Mucosa of stomach (tissue), 1 donor: Measurements from ENCODE around the gene POU5F1.
A peak's percentile ranks its signal among the peaks of the same experiment; 100 is the strongest.

Experiments used
- H3K27me3 ChIP-seq: one replicate; pipeline ENCODE4 v1.7.0; 2013; ENCODE audit warnings: mild to moderate bottlenecking, low read length; ENCODE audit not compliant: control insufficient read depth, insufficient read depth
- H3K36me3 ChIP-seq: one replicate; pipeline ENCODE4 v1.7.0; 2013; ENCODE audit warnings: low read length; ENCODE audit not compliant: control insufficient read depth, insufficient read depth
- H3K4me1 ChIP-seq: one replicate; pipeline ENCODE4 v1.7.0; 2013; ENCODE audit warnings: mild to moderate bottlenecking, low read length; ENCODE audit not compliant: control insufficient read depth, insufficient read depth
- H3K4me3 ChIP-seq: one replicate; pipeline ENCODE4 v1.7.0; 2013; ENCODE audit warnings: low read length
- H3K9ac ChIP-seq: one replicate; pipeline ENCODE4 v1.7.0; 2013; ENCODE audit warnings: mild to moderate bottlenecking, low read length, moderate library complexity
- H3K9me3 ChIP-seq: one replicate; pipeline ENCODE4 v1.7.0; 2013; ENCODE audit warnings: mild to moderate bottlenecking, low read length, moderate library complexity; ENCODE audit not compliant: control insufficient read depth
- donor health status: Pancreatic carcinoma.

The POU5F1 gene

DNA sequence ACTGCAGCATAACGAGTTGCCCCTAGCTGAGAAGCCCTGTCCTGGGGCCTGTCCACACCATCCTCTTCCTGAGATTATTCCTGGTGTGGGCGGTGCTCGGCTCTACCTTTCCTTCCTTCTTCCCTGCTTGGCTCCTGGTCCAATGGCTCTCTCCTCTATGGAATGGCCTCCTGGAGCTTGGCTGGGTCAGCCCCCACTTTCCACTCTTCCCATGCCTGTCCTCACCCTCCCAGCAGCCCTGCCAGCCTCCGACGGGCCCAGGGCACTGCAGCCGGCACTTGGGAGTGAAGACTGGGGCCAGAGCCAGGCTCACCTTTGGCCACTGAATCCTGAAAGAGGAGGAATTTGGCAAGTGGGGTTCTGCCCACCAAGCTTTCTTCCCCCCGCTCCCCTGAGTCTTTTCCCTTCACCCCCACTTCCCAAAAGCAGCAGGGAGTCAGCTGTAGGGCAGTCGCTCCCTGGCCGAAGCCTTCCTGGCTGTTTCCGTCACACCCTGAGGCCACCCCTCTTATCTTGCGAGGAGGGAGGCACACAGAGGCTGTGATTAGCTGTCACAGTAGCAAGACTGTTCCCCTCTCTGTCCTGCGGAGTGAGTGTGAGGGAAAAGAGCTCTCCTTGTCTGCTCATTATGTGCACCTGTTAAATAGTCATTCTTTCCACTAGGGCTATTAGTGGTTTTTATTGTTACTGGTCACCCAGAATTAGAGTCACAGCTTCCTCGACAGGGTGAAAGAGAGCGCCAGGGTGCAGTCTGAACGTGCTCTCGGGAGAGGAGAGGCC, 43.9 kb downstream of the POU5F1 start:
- Histone ChIP-seq H3K4me1 (peaks cover 38% of the 10 kb centered on the region), H3K4me3 (no peak overlapping the region)

GRCh38 chr6:31125586-31126363, 44.7 kb downstream of the POU5F1 start:
- Histone ChIP-seq H3K27me3 (no peaks in the 10 kb centered on the region), H3K4me1 (peaks cover 38% of the 10 kb centered on the region), H3K9ac (peak overlapping the region; percentile 38)

More for the DNA sequence above, 43.9 kb downstream of the POU5F1 start:
- no peaks in the 10 kb centered on the region for H3K9me3 ChIP-seq
- peak overlapping the region; percentile 38 for H3K9ac ChIP-seq
- peaks cover 4% of the 10 kb centered on the region for H3K36me3 ChIP-seq
- H3K27me3 ChIP-seq, result no peaks in the 10 kb centered on the region

GRCh38 chr6:31125162-31125561, 45.3 kb downstream of the POU5F1 start:
- peaks cover 4% of the 10 kb centered on the region for H3K36me3 ChIP-seq
- H3K9ac ChIP-seq, result no peak overlapping the region
- no peaks in the 10 kb centered on the region for H3K27me3 ChIP-seq
- peaks cover 38% of the 10 kb centered on the region for H3K4me1 ChIP-seq
- H3K9me3 ChIP-seq, result no peaks in the 10 kb centered on the region
- H3K4me3 ChIP-seq, result no peak overlapping the region

More at GRCh38 chr6:31125586-31126363, 44.7 kb downstream of the POU5F1 start:
- H3K9me3 ChIP-seq, result no peaks in the 10 kb centered on the region
- peaks cover 4% of the 10 kb centered on the region for H3K36me3 ChIP-seq
- no peak overlapping the region for H3K4me3 ChIP-seq

GRCh38 chr6:31122791-31123706, 47.4 kb downstream of the POU5F1 start:
- H3K36me3 ChIP-seq, result peaks cover 4% of the 10 kb centered on the region
- H3K4me3 ChIP-seq, result no peak overlapping the region
- no peak overlapping the region for H3K9ac ChIP-seq
- H3K27me3 ChIP-seq, result no peaks in the 10 kb centered on the region
- H3K9me3 ChIP-seq, result no peaks in the 10 kb centered on the region
- H3K4me1 ChIP-seq, result peaks cover 38% of the 10 kb centered on the region

DNA sequence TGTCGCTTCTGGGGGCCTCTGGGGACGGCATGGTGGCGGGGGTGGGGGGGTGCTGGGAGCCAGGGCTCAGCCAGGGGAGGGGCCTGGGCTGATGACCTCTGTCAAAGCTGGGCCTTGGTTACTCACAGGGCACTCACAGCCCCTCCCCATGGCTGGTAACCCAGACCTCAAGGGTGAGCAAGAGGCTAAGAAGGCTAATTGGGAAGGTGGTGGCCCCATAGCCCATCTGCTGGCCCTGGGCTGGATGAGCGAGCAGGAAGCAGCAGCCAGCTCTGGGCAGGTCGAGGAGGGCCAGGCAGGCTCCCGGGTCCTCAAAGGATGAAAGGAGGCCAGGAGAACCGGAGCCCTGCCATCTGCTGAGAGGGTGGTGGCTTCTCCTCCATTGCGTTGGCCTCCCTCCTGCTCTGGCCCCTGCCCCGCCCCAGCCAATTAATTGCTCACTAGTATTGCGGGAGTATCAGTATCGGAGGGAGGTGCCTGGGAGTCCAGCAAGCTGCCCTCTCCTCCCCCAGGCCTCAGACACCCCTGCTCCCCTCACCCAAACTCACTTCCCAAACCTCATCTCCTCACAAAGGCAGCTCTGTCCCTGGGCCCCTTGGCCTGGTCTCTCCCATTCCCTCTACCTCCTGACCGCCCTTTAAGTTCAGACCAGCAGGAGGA, 49.2 kb downstream of the POU5F1 start:
- Histone ChIP-seq H3K36me3 (peaks cover 3% of the 10 kb centered on the region), H3K4me1 (peaks cover 25% of the 10 kb centered on the region), H3K9me3 (no peaks in the 10 kb centered on the region), H3K27me3 (no peaks in the 10 kb centered on the region), H3K9ac (no peak overlapping the region), H3K4me3 (no peak overlapping the region)

DNA sequence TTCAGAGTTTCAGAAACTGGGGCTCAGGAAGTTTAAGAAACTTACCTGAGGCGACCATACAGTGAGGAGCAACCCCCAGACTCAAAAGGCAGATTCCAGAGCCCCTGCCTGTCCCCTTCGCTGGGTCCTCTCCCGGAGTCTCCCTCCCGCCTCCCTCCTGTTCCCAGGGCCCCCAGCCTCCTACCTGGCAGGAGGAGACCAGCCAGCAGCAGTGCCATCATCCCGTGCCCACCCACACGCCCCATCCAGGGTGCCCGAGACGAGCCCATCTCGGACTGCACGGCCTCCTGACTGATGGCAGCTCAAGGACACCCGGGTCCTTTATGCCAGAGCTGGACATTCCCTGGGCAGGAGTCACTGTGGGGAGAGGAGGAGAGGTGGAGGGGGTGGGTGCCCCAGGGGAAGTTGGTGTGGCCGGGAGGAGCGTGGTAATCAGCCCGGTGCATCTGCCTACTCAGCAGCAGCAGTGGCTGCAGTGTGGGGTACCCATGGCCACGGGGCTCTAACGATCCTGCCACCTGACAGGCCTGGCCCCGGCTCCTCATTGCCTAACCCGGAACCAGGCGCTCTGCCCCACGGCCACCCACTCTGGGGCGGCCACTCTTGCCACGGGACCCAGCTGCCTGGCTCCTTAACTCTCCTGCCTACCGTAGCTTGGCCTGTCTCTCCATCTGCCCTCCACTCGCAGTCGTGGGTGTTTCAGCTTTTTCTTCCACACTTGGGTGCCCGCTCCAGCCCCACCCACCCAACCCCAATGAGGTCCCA, 50.1 kb downstream of the POU5F1 start, which contains the start of gene CDSN:
TSS of gene CDSN (minus strand) at position 296 of the 765 bp plus-strand sequence. CDS start at position 269, 27 bp downstream.
- Histone ChIP-seq H3K9me3 (no peaks in the 10 kb centered on the region), H3K27me3 (no peaks in the 10 kb centered on the region), H3K36me3 (no peaks in the 10 kb centered on the region), H3K9ac (no peak within 1 kb of the TSS), H3K4me3 (no peak within 1 kb of the TSS), H3K4me1 (peaks cover 24% of the 10 kb centered on the region)

GRCh38 chr6:31118178-31118577, 52.3 kb downstream of the POU5F1 start:
- Histone ChIP-seq H3K9me3 (no peaks in the 10 kb centered on the region), H3K36me3 (no peaks in the 10 kb centered on the region), H3K4me1 (peaks cover 33% of the 10 kb centered on the region), H3K9ac (no peak overlapping the region), H3K27me3 (no peaks in the 10 kb centered on the region), H3K4me3 (no peak overlapping the region)

GRCh38 chr6:31116661-31117385, 53.7 kb downstream of the POU5F1 start:
- no peaks in the 10 kb centered on the region for H3K9me3 ChIP-seq
- H3K4me1 ChIP-seq, result peaks cover 27% of the 10 kb centered on the region
- H3K9ac ChIP-seq, result no peak overlapping the region
- no peaks in the 10 kb centered on the region for H3K36me3 ChIP-seq
- H3K27me3 ChIP-seq, result no peaks in the 10 kb centered on the region
- H3K4me3 ChIP-seq, result no peak overlapping the region

DNA sequence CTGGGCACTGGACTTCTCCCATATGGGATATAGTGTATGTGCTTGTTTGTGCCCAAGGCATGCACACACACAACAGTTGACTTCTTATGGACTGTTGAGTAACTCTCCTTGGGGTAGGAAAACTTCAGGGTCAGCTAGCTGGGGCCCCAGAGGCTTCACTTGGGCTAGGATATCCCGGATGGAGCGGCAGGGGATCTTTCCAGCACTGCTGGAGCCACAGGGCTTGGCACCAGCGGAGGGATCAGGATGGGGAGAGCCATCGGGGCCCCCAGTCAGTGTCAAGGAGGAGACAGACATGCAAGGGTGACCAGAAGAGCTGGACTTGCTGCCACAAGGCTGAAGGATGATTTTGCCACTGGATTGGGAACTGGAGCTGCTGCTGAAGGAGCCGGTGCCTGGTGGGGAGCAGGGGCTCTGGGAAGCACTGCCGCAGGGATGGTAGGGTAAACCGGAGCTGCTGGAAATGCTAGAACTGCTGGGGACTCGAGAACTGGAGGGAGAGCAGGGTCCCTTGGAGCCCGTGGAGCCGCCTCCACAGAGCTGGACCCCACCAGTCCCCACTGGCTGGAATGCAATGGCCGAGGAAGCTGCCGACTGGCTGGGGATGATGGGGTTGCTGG, 54.4 kb downstream of the POU5F1 start:
- Histone ChIP-seq H3K4me3 (no peak overlapping the region), H3K9ac (no peak overlapping the region), H3K27me3 (no peaks in the 10 kb centered on the region), H3K4me1 (peaks cover 27% of the 10 kb centered on the region), H3K36me3 (no peaks in the 10 kb centered on the region), H3K9me3 (no peaks in the 10 kb centered on the region)
